T-cell (primary cell): Measurements from ENCODE around the gene TTN. TPM values are rescaled to one million over a fixed set of nuclear protein-coding genes. Genes with fewer than 3 reads are reported as not detected.
A peak's percentile ranks its signal among the peaks of the same experiment; 100 is the strongest.
"Not testable (repeated sequence)": the region's sequence is repeated elsewhere in the genome, so short reads cannot be mapped to it uniquely, and the experiment has no call there.

Experiments
- ATAC-seq, 4 experiments: fragments of 200-7000 bp in 3 of 4; fragments of 150-1000 bp in 1 of 4; cut with Tn5 transposase; replicated peaks in 1 of 4; 1 replicate in 3 of 4; 2 replicates in 1 of 4; pipeline ENCODE4 v1.10.0; 2021; ENCODE audit warnings: moderate library complexity in 3 of 4, mild to moderate bottlenecking in 2 of 4, moderate number of reproducible peaks in 1 of 4
- CTCF ChIA-PET, 2 donors: fragments of 300-600 bp; sonication (Branson Sonifier 250); formaldehyde crosslinking; loops; one replicate each; lab custom pipeline; 2022; ENCODE audit warnings: antibody characterized with exemption in 2 of 2; lab: Charles Lee
- POLR2A ChIA-PET, 2 donors: fragments of 300-600 bp; sonication (Branson Sonifier 250); formaldehyde crosslinking; loops; one replicate each; lab custom pipeline; 2022; ENCODE audit warnings: antibody characterized with exemption in 2 of 2; lab: Charles Lee
- DNase-seq, 35 experiments: peaks; one replicate each; pipeline versions ENCODE4 v3.0.0 to v3.0.0-alpha.2; 2013 to 2023
- H3K27ac ChIP-seq: one replicate; pipeline ENCODE4 v1.5.1; 2013; ENCODE audit warnings: low read length
- H3K27me3 ChIP-seq, 2 experiments: replicated peaks in 1 of 2; 1 replicate in 1 of 2; 2 replicates in 1 of 2; pipeline versions ENCODE4 v1.6.1 to v1.7.0; 2013; ENCODE audit warnings: low read length in 1 of 2, mixed read lengths in 1 of 2; ENCODE audit not compliant: control insufficient read depth in 2 of 2, insufficient read depth in 2 of 2; ENCODE audit errors: extremely low read depth in 1 of 2
- H3K36me3 ChIP-seq, 2 donors: 1 replicate in 1 of 2; 2 replicates in 1 of 2; pipeline versions ENCODE4 v1.6.1 to v1.7.0; 2013; ENCODE audit warnings: low read length in 1 of 2; ENCODE audit not compliant: control insufficient read depth in 2 of 2, insufficient read depth in 1 of 2; ENCODE audit errors: extremely low read depth in 1 of 2
- H3K4me1 ChIP-seq, 2 experiments: 1 replicate in 1 of 2; 2 replicates in 1 of 2; pipeline versions ENCODE4 v1.6.1 to v1.7.0; 2013; ENCODE audit warnings: low read length in 2 of 2, mixed read lengths in 1 of 2; ENCODE audit not compliant: insufficient read depth in 2 of 2, control insufficient read depth in 1 of 2; ENCODE audit errors: extremely low read depth in 1 of 2
- H3K4me3 ChIP-seq, 2 donors: 1 replicate in 1 of 2; 2 replicates in 1 of 2; pipeline versions ENCODE4 v1.5.1 to v1.7.0; 2013; ENCODE audit warnings: mild to moderate bottlenecking in 2 of 2, low read length in 1 of 2, moderate library complexity in 1 of 2; ENCODE audit not compliant: control insufficient read depth in 1 of 2; ENCODE audit errors: extremely low read depth in 1 of 2
- H3K9me3 ChIP-seq: 2 replicates; pipeline ENCODE4 v1.7.0; 2013
- H3K27ac Mint-ChIP-seq, 2 donors: one replicate each; pipeline ENCODE4 v1.8.0; 2020 to 2021; ENCODE audit warnings: mild to moderate bottlenecking in 2 of 2, mixed read lengths in 2 of 2
- H3K27me3 Mint-ChIP-seq, 2 donors: one replicate each; pipeline ENCODE4 v1.8.0; 2021 to 2022; ENCODE audit warnings: mixed read lengths in 2 of 2
- H3K36me3 Mint-ChIP-seq: one replicate; pipeline ENCODE4 v1.8.0; 2021; ENCODE audit warnings: mixed read lengths
- H3K4me1 Mint-ChIP-seq, 3 donors: one replicate each; pipeline ENCODE4 v1.8.0; 2020 to 2022; ENCODE audit warnings: mixed read lengths in 3 of 3, mild to moderate bottlenecking in 1 of 3
- H3K4me3 Mint-ChIP-seq, 3 donors: one replicate each; pipeline ENCODE4 v1.8.0; 2020 to 2022; ENCODE audit warnings: mild to moderate bottlenecking in 3 of 3, mixed read lengths in 3 of 3, moderate library complexity in 3 of 3
- H3K9me3 Mint-ChIP-seq, 3 donors: one replicate each; pipeline ENCODE4 v1.8.0; 2020 to 2022; ENCODE audit warnings: mixed read lengths in 3 of 3
- WGBS: methylation state at CpG from one replicate; pipeline ENCODE4 v1.1.5; 2013; ENCODE audit warnings: missing lambda C conversion rate; ENCODE audit not compliant: insufficient coverage; 5-methylcytosine and 5-hydroxymethylcytosine counted together
- total RNA-seq, 35 experiments: library from RNA in 6 of 35; stranded (reverse) in 6 of 35; fragments of 120-200 nt in 1 of 35; gene quantifications; one replicate each; pipeline versions ENCODE4 v1.2.1 to v1.2.4 and lab custom pipeline; 2013 to 2026

The TTN gene
- total RNA-seq, 5 donors from 2014 or later (not counting 1 experiment from before 2014, with no cell fraction given): 14.3 to 49.2 (median 15.7) TPM

DNA sequence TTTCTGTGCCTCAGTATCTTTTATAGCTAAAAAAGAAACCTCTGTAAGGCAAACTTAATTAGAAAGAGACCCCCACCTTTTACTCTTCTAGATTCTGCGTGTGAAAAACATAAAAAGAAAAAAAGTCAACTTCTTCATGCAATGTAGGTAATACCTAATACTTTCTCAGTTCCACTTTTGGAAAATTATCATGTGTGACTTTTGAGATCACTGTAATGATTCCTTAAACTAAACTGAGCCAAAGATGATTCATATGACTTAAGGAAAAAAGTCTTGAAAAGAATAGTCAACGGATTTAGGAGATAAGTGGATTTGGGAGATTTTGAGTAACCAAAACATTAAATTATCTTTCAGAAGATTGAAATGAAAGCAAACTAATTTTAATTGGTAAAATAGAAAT, 278.0 kb downstream of the TTN start:
- H3K36me3 Mint-ChIP-seq: peaks cover 69% of the 10 kb centered on the region
- H3K27ac Mint-ChIP-seq: no peak overlapping the region
- no peaks in the 10 kb centered on the region for H3K27me3 Mint-ChIP-seq
- CTCF ChIA-PET: no interaction called here
- no peak for DNase-seq
- no CpG with 5 or more reads among the region's 2 CpGs for WGBS
- H3K4me1 Mint-ChIP-seq: peaks cover 11 to 49% (median 44%) of the 10 kb centered on the region in 3 donors
- Histone ChIP-seq H3K4me3 (no peak overlapping the region), H3K4me1 (peaks cover 0 to 3% of the 10 kb centered on the region in 2 experiments), H3K27ac (no peak overlapping the region), H3K27me3 (no peaks in the 10 kb centered on the region), H3K9me3 (no peaks in the 10 kb centered on the region), H3K36me3 (peaks cover 13 to 38% of the 10 kb centered on the region in 2 donors)
- no peak for ATAC-seq
- peaks cover 0 to 5% (median 0%) of the 10 kb centered on the region in 3 donors for H3K9me3 Mint-ChIP-seq
- H3K4me3 Mint-ChIP-seq: no peak overlapping the region
- POLR2A ChIA-PET: no interaction called here

GRCh38 chr2:178528647-178529046, 278.6 kb downstream of the TTN start:
- WGBS: 100% methylated on average over 1 of the region's 5 CpGs
- peaks cover 64% of the 10 kb centered on the region for H3K36me3 Mint-ChIP-seq
- Histone ChIP-seq H3K36me3 (peaks cover 13 to 34% of the 10 kb centered on the region in 2 donors), H3K27me3 (no peaks in the 10 kb centered on the region), H3K27ac (no peak overlapping the region), H3K9me3 (no peaks in the 10 kb centered on the region), H3K4me1 (peaks cover 3% of the 10 kb centered on the region in 2 experiments), H3K4me3 (no peak overlapping the region)
- POLR2A ChIA-PET: no interaction called here
- H3K4me1 Mint-ChIP-seq: peaks cover 15 to 54% (median 49%) of the 10 kb centered on the region in 3 donors
- DNase-seq (no peak), ATAC-seq (no peak)
- CTCF ChIA-PET: no interaction called here
- H3K9me3 Mint-ChIP-seq: no peaks in the 10 kb centered on the region
- no peak overlapping the region for H3K4me3 Mint-ChIP-seq
- H3K27ac Mint-ChIP-seq: no peak overlapping the region
- H3K27me3 Mint-ChIP-seq: no peaks in the 10 kb centered on the region

- ATAC-seq: no peak
- no peaks in the 10 kb centered on the region for H3K27me3 ChIP-seq
- Mint-ChIP-seq H3K36me3 (peaks cover 53% of the 10 kb centered on the region), H3K9me3 (no peaks in the 10 kb centered on the region), H3K27ac (peak overlapping the region in 1 of 2 donors; percentile 22), H3K4me3 (no peak overlapping the region), H3K4me1 (peaks cover 15 to 59% (median 58%) of the 10 kb centered on the region in 3 donors), H3K27me3 (no peaks in the 10 kb centered on the region)
- no peak overlapping the region for H3K4me3 ChIP-seq
- DNase-seq: no peak
- peaks cover 3 to 9% of the 10 kb centered on the region in 2 experiments for H3K4me1 ChIP-seq
- no peak overlapping the region for H3K27ac ChIP-seq
- H3K36me3 ChIP-seq: peaks cover 8 to 23% of the 10 kb centered on the region in 2 donors
- POLR2A ChIA-PET: no interaction called here
- no peaks in the 10 kb centered on the region for H3K9me3 ChIP-seq
- CTCF ChIA-PET: interaction anchor here in 1 of 2 donors (0.5 kb wide), 1 partner anchor 758 kb away, joined by 3 read pairs; no protein-coding TSS in a partner anchor
- 86% methylated on average over 1 of the region's 2 CpGs for WGBS
Measured at GRCh38 chr2:178527592-178527991, 279.6 kb downstream of the TTN start.

DNA sequence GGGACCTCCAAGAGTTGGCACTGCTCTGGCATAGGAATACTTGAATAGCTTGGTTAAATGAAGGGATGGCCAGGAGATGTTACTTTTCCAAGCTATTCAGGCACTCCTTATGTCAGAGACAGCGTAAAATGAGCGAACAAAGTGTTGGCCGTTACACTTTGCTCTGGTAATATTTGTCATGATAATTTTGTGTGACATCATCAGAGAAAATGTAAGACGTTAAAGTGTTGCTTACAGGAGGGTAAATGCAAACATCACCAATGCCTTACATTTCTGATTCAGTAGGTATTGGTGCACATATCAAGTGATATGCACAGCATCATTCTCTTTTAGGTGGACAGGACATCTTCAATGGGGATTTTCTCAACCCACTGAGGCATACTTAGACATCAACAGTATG, 281.0 kb downstream of the TTN start:
- Histone ChIP-seq H3K27ac (no peak overlapping the region), H3K4me1 (peaks cover 3 to 9% of the 10 kb centered on the region in 2 experiments), H3K9me3 (no peaks in the 10 kb centered on the region), H3K27me3 (no peaks in the 10 kb centered on the region), H3K36me3 (peaks cover 0 to 10% of the 10 kb centered on the region in 2 donors), H3K4me3 (no peak overlapping the region)
- ChIA-PET CTCF (no interaction called here), POLR2A (no interaction called here)
- no peak overlapping the region for H3K4me3 Mint-ChIP-seq
- H3K9me3 Mint-ChIP-seq: peaks cover 0 to 6% (median 4%) of the 10 kb centered on the region in 3 donors
- peaks cover 22 to 65% (median 61%) of the 10 kb centered on the region in 3 donors for H3K4me1 Mint-ChIP-seq
- ATAC-seq: no peak
- 100% methylated on average over 4 of the region's 4 CpGs for WGBS
- no peak for DNase-seq
- H3K36me3 Mint-ChIP-seq: peaks cover 46% of the 10 kb centered on the region
- H3K27me3 Mint-ChIP-seq: no peaks in the 10 kb centered on the region
- H3K27ac Mint-ChIP-seq: no peak overlapping the region

DNA sequence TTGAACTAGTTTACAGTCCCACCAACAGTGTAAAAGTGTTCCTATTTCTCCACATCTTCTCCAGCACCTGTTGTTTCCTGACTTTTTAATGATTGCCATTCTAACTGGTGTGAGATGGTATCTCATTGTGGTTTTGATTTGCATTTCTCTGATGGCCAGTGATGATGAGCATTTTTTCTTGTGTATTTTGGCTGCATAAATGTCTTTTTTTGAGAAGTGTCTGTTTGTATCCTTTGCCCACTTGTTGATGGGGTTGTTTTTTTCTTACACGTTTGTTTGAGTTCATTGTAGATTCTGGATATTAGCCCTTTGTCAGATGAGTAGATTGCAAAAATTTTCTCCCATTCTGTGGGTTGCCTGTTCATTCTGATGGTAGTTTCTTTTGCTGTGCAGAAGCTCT, 281.8 kb downstream of the TTN start:
- not testable (repeated sequence) for H3K4me3 Mint-ChIP-seq

GRCh38 chr2:178525010-178525409, 282.2 kb downstream of the TTN start:
- H3K27me3 ChIP-seq, ATAC-seq, H3K9me3 ChIP-seq, POLR2A ChIA-PET, H3K27me3 Mint-ChIP-seq, DNase-seq, H3K9me3 Mint-ChIP-seq, H3K27ac ChIP-seq, H3K27ac Mint-ChIP-seq, H3K4me1 ChIP-seq, H3K4me3 Mint-ChIP-seq, CTCF ChIA-PET, H3K36me3 ChIP-seq, H3K4me3 ChIP-seq: not testable (repeated sequence)
- no CpG with 5 or more reads among the region's 5 CpGs for WGBS
- H3K36me3 Mint-ChIP-seq: peaks cover 40% of the 10 kb centered on the region
- peaks cover 23 to 58% (median 51%) of the 10 kb centered on the region in 3 donors for H3K4me1 Mint-ChIP-seq

More for the DNA sequence above, 281.8 kb downstream of the TTN start:
- H3K27ac Mint-ChIP-seq, H3K27me3 Mint-ChIP-seq, H3K4me1 ChIP-seq, DNase-seq, H3K9me3 Mint-ChIP-seq, H3K36me3 ChIP-seq, H3K9me3 ChIP-seq, H3K27me3 ChIP-seq, H3K27ac ChIP-seq, H3K4me3 ChIP-seq, POLR2A ChIA-PET, CTCF ChIA-PET, ATAC-seq: not testable (repeated sequence)
- Mint-ChIP-seq H3K4me1 (peaks cover 23 to 60% (median 54%) of the 10 kb centered on the region in 3 donors), H3K36me3 (peaks cover 40% of the 10 kb centered on the region)
- WGBS: no CpG with 5 or more reads among the region's 1 CpG
